Suppressor macrophage treated with lipopolysaccharide for 4 hours (primary cell): ENCODE measurements around the gene GLB1L2.

Source experiments
- DNase-seq: peaks from one replicate; pipeline ENCODE4 v3.0.0-alpha.2; 2020

The GLB1L2 gene

GRCh38 chr11:134369656-134370525 is 38.1 kb downstream of the GLB1L2 start:
- DNase-seq, result no peak

GRCh38 chr11:134370526-134371435 is 39.0 kb downstream of the GLB1L2 start:
- no peak for DNase-seq

GRCh38 chr11:134371436-134372185 is 39.8 kb downstream of the GLB1L2 start:
- DNase-seq, result no peak

- no peak for DNase-seq
These were observed 40.7 kb downstream of the GLB1L2 start for GRCh38 chr11:134372536-134372935.

- DNase-seq, result no peak
These were observed 41.2 kb downstream of the GLB1L2 start for GRCh38 chr11:134372961-134373360.

GRCh38 chr11:134373591-134374052 is 41.8 kb downstream of the GLB1L2 start:
- no peak for DNase-seq

- no peak for DNase-seq
These were observed 42.4 kb downstream of the GLB1L2 start for GRCh38 chr11:134374171-134374570.

GRCh38 chr11:134374891-134375550 is 43.2 kb downstream of the GLB1L2 start:
- DNase-seq, result no peak

- DNase-seq, result no peak
These were observed 44.5 kb downstream of the GLB1L2 start for GRCh38 chr11:134376150-134376921.

GRCh38 chr11:134377876-134378275 is 46.1 kb downstream of the GLB1L2 start:
- no peak for DNase-seq

- no peak for DNase-seq
These were observed 47.5 kb downstream of the GLB1L2 start for GRCh38 chr11:134379241-134379640.

- DNase-seq, result no peak
These were observed 48.4 kb downstream of the GLB1L2 start for GRCh38 chr11:134380229-134380628.

- DNase-seq, result no peak
These were observed 49.0 kb downstream of the GLB1L2 start for GRCh38 chr11:134380785-134381184.

GRCh38 chr11:134382257-134382656 is 50.5 kb downstream of the GLB1L2 start:
- DNase-seq, result no peak

GRCh38 chr11:134382830-134383229 is 51.0 kb downstream of the GLB1L2 start:
- no peak for DNase-seq

GRCh38 chr11:134383576-134384221 is 51.9 kb downstream of the GLB1L2 start:
- no peak for DNase-seq

- DNase-seq, result no peak
These were observed 52.6 kb downstream of the GLB1L2 start for GRCh38 chr11:134384406-134384805.

- no peak for DNase-seq
These were observed 53.4 kb downstream of the GLB1L2 start for GRCh38 chr11:134385171-134385570.

- DNase-seq, result no peak
These were observed 54.2 kb downstream of the GLB1L2 start for GRCh38 chr11:134385774-134386565.

- no peak for DNase-seq
These were observed 55.2 kb downstream of the GLB1L2 start for GRCh38 chr11:134386945-134387344.
